ACC112 (cell line): ENCODE data around the gene OGN.
"Not testable (repeated sequence)": the region's sequence is repeated elsewhere in the genome, so short reads cannot be mapped to it uniquely, and the experiment has no call there.

Experiments used
- H2AFZ ChIP-seq: fragments of 200-600 bp; sonication (generic); one replicate; pipeline ENCODE4 v1.6.0; 2017; ENCODE audit warnings: antibody characterized with exemption, low read length; ENCODE audit not compliant: unreplicated experiment
- H3K27ac ChIP-seq: fragments of 200-600 bp; sonication (generic); 2 replicates; pipeline ENCODE4 v1.5.1; 2014; ENCODE audit warnings: low read depth, mild to moderate bottlenecking, antibody characterized with exemption, low read length, moderate library complexity
- H3K27me3 ChIP-seq: fragments of 200-600 bp; sonication (generic); 2 replicates; pipeline ENCODE4 v1.6.1; 2014; ENCODE audit warnings: mild to moderate bottlenecking, antibody characterized with exemption, low read length, moderate library complexity, mixed read lengths; ENCODE audit not compliant: insufficient read depth
- H3K36me3 ChIP-seq: fragments of 200-600 bp; sonication (generic); 2 replicates; pipeline ENCODE4 v1.6.1; 2016; ENCODE audit warnings: mild to moderate bottlenecking, antibody characterized with exemption, low read length, moderate library complexity, mixed read lengths; ENCODE audit not compliant: insufficient read depth
- H3K4me1 ChIP-seq: fragments of 200-600 bp; sonication (generic); one replicate; pipeline ENCODE4 v1.6.1; 2016; ENCODE audit warnings: low read length, mixed read lengths; ENCODE audit not compliant: insufficient read depth, unreplicated experiment, control insufficient read depth
- H3K4me3 ChIP-seq: fragments of 200-600 bp; sonication (generic); 2 replicates; pipeline ENCODE4 v1.5.1; 2014; ENCODE audit warnings: mild to moderate bottlenecking, low read depth, low read length
- H3K79me2 ChIP-seq: fragments of 200-600 bp; sonication (generic); one replicate; pipeline ENCODE4 v1.6.0; 2016; ENCODE audit warnings: low read length; ENCODE audit not compliant: control insufficient read depth, unreplicated experiment, insufficient read depth

OGN gene

DNA sequence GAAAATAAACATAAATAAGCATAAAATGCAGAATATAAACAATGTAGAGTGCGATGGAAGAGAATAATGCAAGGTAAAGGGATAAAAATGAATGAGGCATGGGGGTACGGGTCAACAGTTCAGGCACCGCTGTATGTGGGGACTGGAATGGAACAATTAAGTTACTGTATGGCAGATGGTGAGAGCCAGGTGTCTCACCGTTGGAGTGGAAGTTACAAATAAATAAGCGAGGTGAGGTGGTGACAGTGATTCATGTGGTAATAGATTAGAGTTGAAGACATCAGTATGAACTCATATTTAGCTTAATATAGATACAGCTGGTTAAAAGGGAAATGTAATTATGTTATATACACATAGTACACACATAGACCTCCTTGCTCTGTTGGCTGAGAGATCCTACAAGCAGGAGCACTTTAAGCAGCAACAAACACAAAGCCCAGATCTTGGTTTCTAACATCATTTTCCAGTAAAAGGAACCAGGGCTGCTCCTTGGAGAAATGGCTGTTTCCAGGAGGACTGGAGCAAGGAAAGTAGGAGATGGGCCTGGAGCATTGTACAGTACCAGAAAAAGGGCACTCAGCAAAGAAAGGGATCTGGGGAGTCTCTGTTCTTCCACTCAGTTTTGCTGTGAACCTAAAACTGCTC, 22.2 kb upstream of the OGN start:
- Histone ChIP-seq H3K36me3 (no peaks in the 10 kb centered on the region), H2AFZ (no peak overlapping the region), H3K27me3 (no peaks in the 10 kb centered on the region), H3K79me2 (no peaks in the 10 kb centered on the region), H3K4me1 (peaks cover 5% of the 10 kb centered on the region), H3K4me3 (no peak overlapping the region), H3K27ac (no peak overlapping the region)

DNA sequence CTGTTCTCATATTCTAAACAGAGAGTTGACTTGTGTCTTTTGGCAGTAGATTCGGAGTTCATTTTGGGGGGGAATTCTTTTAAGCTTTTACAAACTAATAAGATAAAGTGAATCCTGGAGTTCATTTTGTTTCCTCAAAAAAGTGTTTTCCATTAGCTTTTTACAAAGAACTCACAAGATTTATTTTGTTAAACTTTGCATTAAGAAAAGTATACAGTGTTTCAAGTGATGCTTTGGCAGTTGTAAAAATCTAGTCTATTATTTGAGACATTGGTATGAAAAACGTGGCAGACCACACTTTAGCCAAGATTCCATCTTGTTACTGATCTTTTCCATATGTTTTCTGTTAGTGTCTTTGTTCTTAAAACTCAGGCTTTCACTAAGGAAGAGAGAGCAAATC, 21.1 kb upstream of the OGN start:
- Histone ChIP-seq H2AFZ (no peak overlapping the region), H3K79me2 (no peaks in the 10 kb centered on the region)

DNA sequence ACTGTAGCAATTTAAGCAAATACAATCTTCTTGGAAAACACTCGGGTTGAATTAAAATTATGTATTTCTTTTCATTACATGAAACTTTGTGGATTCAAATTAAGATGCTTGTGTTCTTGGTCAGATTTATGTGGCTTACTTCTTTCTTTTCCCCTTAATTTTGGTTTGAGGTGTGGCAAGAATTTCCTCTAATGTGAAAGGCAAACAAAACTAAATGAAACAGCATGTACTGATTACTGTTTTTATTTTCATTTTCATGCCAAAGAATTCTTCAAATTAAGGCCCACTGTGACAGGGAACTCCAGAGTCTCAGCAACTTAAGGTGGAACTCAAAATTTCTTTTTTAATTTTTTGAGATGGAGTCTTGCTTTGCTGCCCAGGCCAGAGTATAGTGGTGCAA, 20.0 kb upstream of the OGN start, which contains the start of gene OMD:
TSS of gene OMD (minus strand) at position 132 of the 400 bp plus-strand sequence. CDS start 6,913 bp downstream, outside the sequence.
- H3K36me3 ChIP-seq = no peaks in the 10 kb centered on the region
- H2AFZ ChIP-seq = peak within 1 kb of the TSS; percentile 82
- H3K27me3 ChIP-seq = no peaks in the 10 kb centered on the region
- no peaks in the 10 kb centered on the region for H3K79me2 ChIP-seq
- peak within 1 kb of the TSS; percentile 59 for H3K4me3 ChIP-seq
- H3K27ac ChIP-seq = no peak within 1 kb of the TSS
- H3K4me1 ChIP-seq = peaks cover 5% of the 10 kb centered on the region

More for the DNA sequence above, 21.1 kb upstream of the OGN start:
- Histone ChIP-seq H3K27ac (no peak overlapping the region), H3K27me3 (no peaks in the 10 kb centered on the region), H3K4me1 (peaks cover 5% of the 10 kb centered on the region), H3K4me3 (no peak overlapping the region), H3K36me3 (no peaks in the 10 kb centered on the region)

DNA sequence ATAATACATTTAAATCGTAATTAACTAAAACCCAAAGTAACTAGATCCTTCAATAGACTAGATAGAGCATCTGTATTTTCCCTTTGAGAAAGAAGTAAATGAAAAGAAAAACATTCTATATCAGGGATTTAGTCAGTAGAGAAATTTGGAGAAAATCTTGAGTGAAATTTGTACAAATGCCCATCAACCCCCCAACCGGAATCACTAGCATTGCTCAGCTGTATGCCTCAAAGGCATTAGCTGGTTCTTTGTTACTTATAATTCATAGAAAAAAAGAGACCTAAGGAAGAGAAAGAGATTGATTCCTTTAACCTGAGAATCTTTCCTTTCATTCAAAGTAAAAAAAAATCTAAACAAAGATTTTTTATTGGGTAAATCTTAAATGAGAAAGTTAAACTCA, 19.2 kb upstream of the OGN start:
- Histone ChIP-seq H3K36me3 (no peaks in the 10 kb centered on the region), H3K4me3 (no peak overlapping the region), H3K4me1 (peaks cover 5% of the 10 kb centered on the region), H3K27me3 (no peaks in the 10 kb centered on the region), H2AFZ (no peak overlapping the region), H3K27ac (no peak overlapping the region), H3K79me2 (no peaks in the 10 kb centered on the region)

DNA sequence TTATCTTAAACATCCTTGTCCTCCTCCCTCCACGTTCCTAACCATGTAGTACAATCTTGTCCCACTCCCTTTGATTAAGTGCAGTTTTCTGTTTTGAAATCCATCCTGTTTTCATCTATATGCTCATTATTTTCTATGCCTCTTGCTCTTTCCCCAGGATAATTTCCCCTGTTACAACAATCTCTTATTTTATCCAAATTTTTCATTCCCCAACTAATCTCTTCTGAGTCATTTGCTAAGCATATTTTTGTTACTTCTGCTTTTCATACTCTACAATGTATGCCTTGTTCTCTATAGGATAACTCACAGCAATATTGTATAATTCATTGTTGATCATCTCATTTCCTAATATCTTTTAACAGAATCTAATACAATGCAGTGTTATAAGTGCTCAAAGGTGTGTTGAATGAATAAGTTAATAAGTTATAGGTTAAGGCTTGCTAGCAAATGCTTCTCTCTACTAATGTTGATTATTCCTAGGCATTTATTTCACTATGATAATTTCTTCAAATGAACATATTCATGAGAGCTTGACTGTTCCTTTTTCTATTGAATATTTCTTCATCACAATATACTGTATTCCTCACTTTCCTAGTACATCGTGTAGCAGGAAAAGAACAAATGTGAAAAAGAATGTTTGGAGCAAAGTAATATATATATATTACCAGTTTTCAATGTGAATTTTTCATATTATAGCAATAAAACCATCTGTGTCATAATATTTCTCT, 18.4 kb upstream of the OGN start:
- Histone ChIP-seq H3K27me3 (no peaks in the 10 kb centered on the region), H3K4me3 (no peak overlapping the region), H3K36me3 (no peaks in the 10 kb centered on the region), H3K27ac (no peak overlapping the region), H3K4me1 (peaks cover 5% of the 10 kb centered on the region), H2AFZ (no peak overlapping the region), H3K79me2 (no peaks in the 10 kb centered on the region)

DNA sequence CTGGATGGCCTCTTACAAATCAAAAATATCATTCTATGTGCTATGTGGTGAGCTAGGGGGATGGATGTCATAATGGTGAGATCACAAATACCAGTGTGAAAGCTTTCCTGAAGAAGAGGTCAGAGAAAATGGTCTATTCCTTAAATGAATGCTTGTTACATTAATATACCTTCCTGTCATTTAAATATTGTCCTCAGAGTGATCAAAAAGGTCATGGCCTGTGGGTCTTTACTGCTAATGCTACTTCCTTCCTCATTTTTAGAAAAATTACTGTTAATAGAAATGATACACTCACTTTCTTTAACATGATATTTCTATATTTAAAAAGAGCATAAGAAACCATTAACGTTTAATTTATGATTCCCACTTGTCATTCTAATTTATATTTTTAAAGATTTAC, 10.2 kb upstream of the OGN start:
- Histone ChIP-seq H2AFZ (no peak overlapping the region), H3K4me1 (peaks cover 12% of the 10 kb centered on the region), H3K27me3 (no peaks in the 10 kb centered on the region), H3K4me3 (no peak overlapping the region), H3K79me2 (no peaks in the 10 kb centered on the region), H3K27ac (no peak overlapping the region), H3K36me3 (no peaks in the 10 kb centered on the region)

DNA sequence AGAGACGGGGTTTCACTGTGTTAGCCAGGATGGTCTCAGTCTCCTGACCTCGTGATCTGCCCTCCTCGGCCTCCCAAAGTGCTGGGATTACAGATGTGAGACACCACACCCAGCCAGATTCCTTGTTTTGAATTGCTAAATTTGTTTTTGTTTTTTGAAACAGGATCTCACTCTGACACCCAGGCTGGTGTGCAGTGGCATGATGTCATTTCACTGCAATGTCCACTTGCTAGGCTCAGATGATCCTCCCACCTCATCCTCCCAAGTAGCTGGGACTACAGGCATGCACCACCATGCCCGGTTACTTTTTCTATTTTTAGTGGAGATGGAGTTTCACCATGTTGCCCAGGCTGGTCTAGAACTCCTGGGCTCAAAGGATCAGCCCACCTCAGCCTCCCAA, 6.8 kb upstream of the OGN start:
- not testable (repeated sequence) for H3K79me2 ChIP-seq, H3K36me3 ChIP-seq, H3K4me3 ChIP-seq, H3K27me3 ChIP-seq, H2AFZ ChIP-seq, H3K27ac ChIP-seq
- H3K4me1 ChIP-seq = peaks cover 12% of the 10 kb centered on the region

DNA sequence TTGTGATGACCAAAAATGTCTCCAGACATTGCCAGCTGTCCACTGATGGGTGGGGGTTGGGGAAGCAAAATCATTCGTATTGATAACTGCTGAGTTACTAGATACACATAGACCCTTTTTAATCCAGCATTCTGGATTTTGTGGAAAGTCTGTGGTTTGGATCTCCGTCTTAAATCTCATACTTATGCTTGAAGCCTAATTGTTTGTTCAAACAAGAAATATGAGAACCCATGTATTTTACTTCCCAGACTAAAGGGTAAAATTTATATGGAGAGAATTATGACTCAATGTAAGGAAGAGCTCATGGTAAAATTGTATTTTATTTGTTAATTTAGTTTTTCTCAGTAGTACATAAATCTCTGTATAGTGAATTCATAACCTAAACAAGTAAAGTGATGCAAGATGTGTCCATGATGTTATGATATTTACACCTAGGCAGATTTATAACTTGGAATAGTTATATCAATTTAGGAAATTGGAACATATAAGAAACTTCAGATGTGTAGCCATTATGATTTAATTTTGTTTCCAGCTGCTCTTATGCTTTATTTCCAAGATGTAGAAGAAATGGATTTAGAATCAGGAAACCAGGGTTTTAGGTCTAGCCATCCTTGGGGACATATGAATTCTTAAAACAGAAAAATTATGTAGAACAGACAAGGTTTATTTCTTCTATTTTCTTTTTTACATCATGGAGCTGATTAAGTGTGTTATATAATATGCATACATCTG, 4.5 kb upstream of the OGN start:
- Histone ChIP-seq H3K27ac (no peak overlapping the region), H3K4me3 (no peak overlapping the region), H3K4me1 (peaks cover 19% of the 10 kb centered on the region), H3K27me3 (no peaks in the 10 kb centered on the region), H3K36me3 (no peaks in the 10 kb centered on the region), H2AFZ (no peak overlapping the region), H3K79me2 (no peaks in the 10 kb centered on the region)

DNA sequence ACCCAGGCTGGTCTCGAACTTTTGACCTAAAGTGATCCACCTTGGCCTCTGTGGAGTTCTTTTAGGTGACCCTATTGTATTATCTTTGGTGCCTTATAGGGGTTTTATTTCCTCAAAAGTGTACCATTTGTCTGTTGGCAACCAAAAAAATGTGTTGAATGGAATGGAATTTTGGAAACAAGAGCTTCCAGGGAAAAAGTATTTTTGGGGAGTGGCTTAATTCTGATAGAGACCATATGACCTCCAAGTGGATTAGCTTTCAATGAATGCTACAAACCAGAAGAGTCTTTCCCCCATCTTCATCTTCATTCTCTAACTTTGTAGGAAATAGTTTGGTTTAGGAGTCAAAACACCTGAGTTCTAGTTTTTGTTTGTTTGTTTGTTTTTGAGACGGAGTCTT, 3.4 kb upstream of the OGN start:
- Histone ChIP-seq H3K27ac (no peak overlapping the region), H3K4me3 (no peak overlapping the region), H3K79me2 (no peaks in the 10 kb centered on the region), H2AFZ (no peak overlapping the region), H3K4me1 (peaks cover 19% of the 10 kb centered on the region), H3K27me3 (no peaks in the 10 kb centered on the region), H3K36me3 (no peaks in the 10 kb centered on the region)

DNA sequence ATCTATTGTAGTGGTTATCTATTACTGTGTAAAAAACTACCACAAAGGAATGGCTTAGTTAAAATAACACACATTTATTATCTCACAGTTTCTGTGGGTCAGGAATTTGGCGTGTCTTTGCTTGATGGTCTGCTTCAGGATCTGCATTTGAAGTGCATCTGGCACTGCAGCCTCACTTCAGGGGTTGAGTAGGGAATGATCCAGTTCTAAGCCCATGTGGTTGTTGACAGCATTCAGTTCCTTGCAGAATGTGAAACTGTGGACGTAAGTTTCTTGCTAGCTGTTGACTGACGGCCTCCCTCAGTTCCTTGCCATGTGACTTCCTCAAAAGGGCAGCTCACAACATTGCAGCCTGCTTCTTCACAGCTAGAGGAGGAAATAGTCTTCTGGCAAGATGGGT, 2.1 kb upstream of the OGN start:
- Histone ChIP-seq H3K4me1 (peaks cover 19% of the 10 kb centered on the region), H2AFZ (no peak overlapping the region)

More for the DNA sequence above, 2.1 kb upstream of the OGN start:
- no peak overlapping the region for H3K4me3 ChIP-seq
- no peaks in the 10 kb centered on the region for H3K79me2 ChIP-seq
- H3K27ac ChIP-seq = no peak overlapping the region
- no peaks in the 10 kb centered on the region for H3K27me3 ChIP-seq
- H3K36me3 ChIP-seq = no peaks in the 10 kb centered on the region
